Right atrium auricular region (tissue), 2 donors: Measurements from ENCODE around the gene C3. TPM values are rescaled to one million over a fixed set of nuclear protein-coding genes. Genes with fewer than 3 reads are reported as not detected.
"Not testable (repeated sequence)": the region's sequence is repeated elsewhere in the genome, so short reads cannot be mapped to it uniquely, and the experiment has no call there.

ENCODE experiments used
- DNase-seq: peaks from one replicate; pipeline ENCODE4 v3.0.0-alpha.2; 2019; ENCODE audit warnings: low spot score
- H3K27ac ChIP-seq, 2 donors: fragments of 200-600 bp; sonication (generic); 1 replicate in 1 of 2; 2 replicates in 1 of 2; pipeline ENCODE4 v1.5.1; 2016 to 2019
- H3K27me3 ChIP-seq, 2 donors: fragments of 200-600 bp; sonication (generic); one replicate each; pipeline versions ENCODE4 v1.5.1 to v1.6.0; 2017 to 2019
- H3K36me3 ChIP-seq: fragments of 200-600 bp; sonication (generic); one replicate; pipeline ENCODE4 v1.5.1; 2016
- H3K4me1 ChIP-seq, 2 donors: fragments of 200-600 bp; sonication (generic); one replicate each; pipeline versions ENCODE4 v1.5.1 to v1.6.0; 2017 to 2019
- H3K4me3 ChIP-seq, 2 donors: fragments of 200-600 bp; sonication (generic); 1 replicate in 1 of 2; 2 replicates in 1 of 2; pipeline ENCODE4 v1.5.1; 2017 to 2019; ENCODE audit warnings: mild to moderate bottlenecking in 1 of 2, moderate library complexity in 1 of 2
- H3K9me3 ChIP-seq, 2 donors: fragments of 200-600 bp; sonication (generic); one replicate each; pipeline ENCODE4 v1.5.1; 2019
- CTCF ChIP-seq, 2 donors: fragments of 200-600 bp; sonication (generic); IDR thresholded peaks; one replicate each; pipeline ENCODE4 v1.5.1; 2019; ENCODE audit warnings: antibody characterized with exemption in 2 of 2
- total RNA-seq, 2 donors: library from RNA; depleted of rRNA; stranded (reverse); fragments of >200 nt; gene quantifications; one replicate each; pipeline ENCODE4 v1.1.0, GENCODE V29; 2016

Gene C3
- total RNA-seq, 2 donors from 2014 or later = 419 to 1,709 TPM

GRCh38 chr19:6677883-6678689 is 42.4 kb downstream of the C3 start:
- Histone ChIP-seq H3K9me3 (no peaks in the 10 kb centered on the region), H3K36me3 (no peaks in the 10 kb centered on the region), H3K4me1 (no peaks in the 10 kb centered on the region), H3K27me3 (no peaks in the 10 kb centered on the region), H3K27ac (no peak overlapping the region), H3K4me3 (no peak overlapping the region)
- DNase-seq = no peak
- TF ChIP-seq CTCF (IDR thresholded peaks at IDR 0.05) = no peak

- Histone ChIP-seq H3K27ac (no peak overlapping the region), H3K27me3 (no peaks in the 10 kb centered on the region), H3K9me3 (no peaks in the 10 kb centered on the region), H3K4me1 (no peaks in the 10 kb centered on the region), H3K36me3 (no peaks in the 10 kb centered on the region), H3K4me3 (no peak overlapping the region)
- TF ChIP-seq CTCF (IDR thresholded peaks at IDR 0.05) = no peak
- DNase-seq = no peak
Measured at GRCh38 chr19:6677495-6677882, 43.0 kb downstream of the C3 start.

- Histone ChIP-seq H3K9me3 (no peaks in the 10 kb centered on the region), H3K27me3 (no peaks in the 10 kb centered on the region), H3K36me3 (no peaks in the 10 kb centered on the region)
Measured at GRCh38 chr19:6676288-6676687, 44.2 kb downstream of the C3 start.

GRCh38 chr19:6674868-6675305 is 45.6 kb downstream of the C3 start:
- no peaks in the 10 kb centered on the region for H3K27me3 ChIP-seq

More at GRCh38 chr19:6676288-6676687, 44.2 kb downstream of the C3 start:
- DNase-seq = no peak
- H3K4me1 ChIP-seq = no peaks in the 10 kb centered on the region
- TF ChIP-seq CTCF (IDR thresholded peaks at IDR 0.05) = no peak
- H3K27ac ChIP-seq = no peak overlapping the region
- no peak overlapping the region for H3K4me3 ChIP-seq

GRCh38 chr19:6674408-6674807 is 46.0 kb downstream of the C3 start:
- not testable (repeated sequence) for H3K4me3 ChIP-seq, H3K36me3 ChIP-seq, H3K27me3 ChIP-seq, H3K27ac ChIP-seq, H3K4me1 ChIP-seq, DNase-seq, H3K9me3 ChIP-seq

More at GRCh38 chr19:6674868-6675305, 45.6 kb downstream of the C3 start:
- H3K4me3 ChIP-seq = no peak overlapping the region
- H3K36me3 ChIP-seq = no peaks in the 10 kb centered on the region
- H3K9me3 ChIP-seq = no peaks in the 10 kb centered on the region
- no peak overlapping the region for H3K27ac ChIP-seq
- no peak for DNase-seq
- no peak for TF ChIP-seq CTCF (IDR thresholded peaks at IDR 0.05)
- H3K4me1 ChIP-seq = no peaks in the 10 kb centered on the region

GRCh38 chr19:6672693-6673290 is 47.7 kb downstream of the C3 start:
- H3K27ac ChIP-seq = no peak overlapping the region
- no peak for DNase-seq
- no peaks in the 10 kb centered on the region for H3K27me3 ChIP-seq
- no peak for TF ChIP-seq CTCF (IDR thresholded peaks at IDR 0.05)
- no peaks in the 10 kb centered on the region for H3K4me1 ChIP-seq
- H3K36me3 ChIP-seq = no peaks in the 10 kb centered on the region
- no peak overlapping the region for H3K4me3 ChIP-seq
- H3K9me3 ChIP-seq = no peaks in the 10 kb centered on the region
